SHP77 (cell line): ENCODE results near the gene ANGPTL5.
A peak's percentile ranks its signal among the peaks of the same experiment; 100 is the strongest.
"Not testable (repeated sequence)": the region's sequence is repeated elsewhere in the genome, so short reads cannot be mapped to it uniquely, and the experiment has no call there.

ENCODE experiments used
- DNase-seq, 2 experiments: peaks; one replicate each; lab custom pipeline; 2025; lab: John Stamatoyannopoulos, UW

The ANGPTL5 gene

GRCh38 chr11:101885631-101886030, 30.7 kb downstream of the ANGPTL5 start:
- no peak for DNase-seq

DNA sequence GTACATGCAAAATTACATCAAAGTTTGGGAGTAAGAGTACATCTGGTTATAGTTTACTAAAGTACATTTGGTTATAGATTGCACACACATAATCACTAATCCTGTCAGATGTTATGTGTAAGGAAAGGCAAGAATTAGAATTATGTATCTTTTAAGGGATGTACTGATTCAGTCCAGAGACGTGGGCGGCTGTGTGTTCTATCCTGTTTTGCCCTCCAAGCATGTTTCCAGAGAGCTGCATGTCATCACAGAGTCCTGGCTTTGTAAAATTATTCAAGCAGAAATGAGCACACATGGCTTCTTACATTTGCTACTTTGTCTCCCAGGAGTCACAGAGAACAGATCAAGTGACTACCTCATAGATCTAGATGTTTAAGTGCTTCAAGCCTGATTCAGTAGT, 34.7 kb downstream of the ANGPTL5 start:
- DNase-seq: no peak

- DNase-seq: peak; percentile 12 to 14
These were observed 36.1 kb downstream of the ANGPTL5 start for GRCh38 chr11:101880222-101880621.

DNA sequence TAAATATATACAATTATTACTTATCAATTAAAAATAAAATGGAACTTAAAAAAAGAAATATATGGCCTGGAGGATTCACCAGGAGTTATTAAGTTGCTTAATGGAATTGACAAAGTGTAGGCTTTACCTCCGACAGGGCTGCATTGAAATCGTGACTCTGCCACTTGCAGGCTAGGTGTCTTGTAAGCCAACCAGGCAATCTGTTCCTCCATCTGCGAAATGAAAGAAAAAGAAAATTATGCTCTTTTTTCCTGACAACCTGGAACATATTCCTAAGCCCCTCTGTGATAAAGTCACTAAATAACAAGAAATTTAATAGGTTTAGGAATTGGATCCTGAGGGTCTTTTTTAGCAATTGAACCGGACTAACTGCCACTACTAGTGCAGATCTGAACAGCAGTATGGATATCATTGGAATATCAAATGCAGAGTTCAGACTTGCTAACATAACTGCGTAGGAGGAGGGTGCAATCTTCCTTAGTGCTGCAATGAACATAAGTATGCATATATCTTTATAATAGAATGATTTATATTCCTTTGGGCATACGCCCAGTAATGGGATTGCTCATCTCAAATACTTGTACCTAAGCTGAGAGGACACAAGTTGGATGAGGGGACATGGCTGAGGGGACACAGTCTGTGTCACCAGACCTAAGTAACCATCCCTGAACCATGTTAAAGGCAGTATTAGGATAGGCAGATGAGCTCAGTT, 44.0 kb downstream of the ANGPTL5 start:
- DNase-seq: no peak

DNA sequence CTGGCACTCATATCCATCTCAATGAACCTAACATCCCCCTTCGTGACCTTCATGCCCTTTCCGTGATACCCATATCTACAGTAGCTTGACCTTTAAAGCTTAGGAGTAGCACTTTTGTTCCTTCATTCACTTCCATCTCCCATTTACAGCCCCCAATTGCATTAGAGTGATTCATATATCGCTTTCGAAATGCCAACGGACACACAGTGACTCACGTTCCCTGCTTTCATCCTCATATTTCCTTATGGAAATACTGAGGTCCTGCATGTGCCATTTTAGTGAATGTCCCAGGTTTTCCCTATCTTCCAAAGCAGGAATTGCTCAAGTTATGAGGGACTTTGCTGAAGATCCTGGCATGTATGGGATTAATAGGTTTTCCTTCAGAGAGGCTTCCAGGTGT, 45.8 kb downstream of the ANGPTL5 start:
- no peak for DNase-seq

DNA sequence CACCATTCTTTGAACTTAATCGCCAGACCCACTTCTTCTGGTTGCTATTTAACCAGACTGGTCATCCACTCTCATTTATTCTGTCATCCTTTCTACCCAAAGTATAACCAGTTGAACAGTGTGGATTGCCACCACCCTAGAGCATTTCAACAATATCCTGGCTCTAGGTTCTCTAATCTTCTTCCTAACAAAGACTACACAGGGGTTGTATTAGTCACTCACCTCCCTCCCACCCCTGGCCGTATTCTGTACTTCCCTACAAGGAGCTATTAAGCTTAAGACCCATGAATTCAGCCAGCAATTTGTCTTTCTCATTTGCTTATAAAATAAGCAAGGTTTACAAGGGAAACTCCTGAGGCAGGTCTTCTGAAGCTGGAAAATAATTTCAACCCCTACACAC, 48.4 kb downstream of the ANGPTL5 start:
- no peak for DNase-seq

DNA sequence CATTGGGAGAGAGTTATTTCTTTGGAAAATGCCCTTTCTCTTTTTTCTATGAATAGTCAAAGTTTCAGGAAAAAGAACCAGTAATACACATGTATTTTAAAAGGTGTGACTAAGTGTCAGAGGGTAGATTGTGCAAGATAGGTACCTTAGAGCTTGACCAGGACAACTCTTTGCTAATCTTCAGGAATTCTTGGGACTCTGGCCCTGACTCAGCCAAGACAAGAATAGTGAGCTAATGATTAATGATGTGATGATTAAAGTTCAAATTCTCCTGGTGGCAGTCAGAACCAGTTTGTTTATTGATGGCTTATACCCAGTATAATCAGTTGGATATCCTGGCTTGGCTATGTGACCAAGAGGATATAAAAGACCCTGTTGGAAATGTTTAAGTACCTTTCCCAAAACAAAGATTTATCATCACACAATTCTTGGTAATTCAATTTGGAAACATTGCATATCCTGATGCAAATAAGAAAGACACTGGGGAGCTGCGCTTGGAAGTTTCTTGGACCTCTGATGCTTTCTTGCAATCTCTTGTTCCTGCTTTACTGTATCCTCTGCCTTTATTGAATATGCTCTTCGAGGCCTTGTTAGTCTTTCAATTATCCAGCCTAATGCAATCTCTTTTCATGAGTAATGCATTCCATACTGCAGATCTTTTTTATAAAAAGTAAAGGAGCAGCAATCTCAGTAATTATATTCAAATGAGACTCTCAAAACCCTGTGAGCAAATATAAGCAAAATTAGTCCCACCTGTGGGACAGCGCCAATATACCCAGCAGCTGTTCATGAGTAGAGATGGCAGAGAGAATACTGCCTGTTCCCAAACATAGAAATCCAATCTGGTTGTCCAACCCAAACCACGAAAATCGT, 49.5 kb downstream of the ANGPTL5 start:
- DNase-seq: no peak

GRCh38 chr11:101864098-101864497, 52.2 kb downstream of the ANGPTL5 start:
- DNase-seq: no peak

GRCh38 chr11:101863361-101863760, 53.0 kb downstream of the ANGPTL5 start:
- DNase-seq: no peak

DNA sequence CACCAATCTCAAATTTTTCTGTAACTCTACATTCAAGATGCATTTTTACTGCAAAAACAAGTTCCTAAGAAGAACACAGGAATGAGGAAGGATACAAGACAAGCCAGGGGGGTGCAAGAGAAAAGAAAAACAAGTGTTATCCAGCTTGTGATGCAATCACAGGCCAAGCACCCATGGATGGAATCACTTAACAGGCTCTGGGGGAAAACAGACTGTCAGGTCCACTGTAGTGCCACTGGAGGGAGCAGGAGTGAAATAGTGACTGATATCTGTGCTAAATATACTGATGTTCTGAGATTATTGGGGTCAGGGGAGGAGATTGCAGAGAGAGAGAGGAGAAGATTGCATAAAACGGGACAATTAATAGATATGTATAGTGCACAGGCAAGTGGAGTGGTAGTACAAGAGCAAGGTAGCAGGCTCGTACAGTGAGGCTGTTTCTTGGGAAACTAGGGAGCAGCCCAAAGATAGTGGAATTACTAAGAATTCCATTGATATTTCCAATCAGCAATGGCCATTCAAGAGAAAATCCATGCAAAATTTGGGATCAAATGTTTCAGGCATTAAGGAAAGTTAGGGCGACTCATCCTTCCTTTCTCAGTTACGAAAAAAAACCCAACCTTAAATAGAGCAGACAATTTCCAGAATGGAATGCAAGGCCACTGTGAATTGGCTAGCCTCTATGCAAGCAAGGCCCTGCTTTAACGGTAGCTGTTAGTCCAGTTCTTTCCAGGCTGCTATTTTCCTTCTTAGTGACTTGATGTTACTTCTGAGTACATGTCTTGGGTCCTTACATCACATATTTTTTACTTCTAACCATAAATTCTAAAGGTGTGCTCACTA, 53.7 kb downstream of the ANGPTL5 start:
- peak; percentile 3 to 8 for DNase-seq

- peak; percentile 27 to 40 for DNase-seq
These were observed 55.5 kb downstream of the ANGPTL5 start for GRCh38 chr11:101860696-101861427.

- not testable (repeated sequence) for DNase-seq
These were observed 64.1 kb downstream of the ANGPTL5 start for GRCh38 chr11:101852260-101852659.

DNA sequence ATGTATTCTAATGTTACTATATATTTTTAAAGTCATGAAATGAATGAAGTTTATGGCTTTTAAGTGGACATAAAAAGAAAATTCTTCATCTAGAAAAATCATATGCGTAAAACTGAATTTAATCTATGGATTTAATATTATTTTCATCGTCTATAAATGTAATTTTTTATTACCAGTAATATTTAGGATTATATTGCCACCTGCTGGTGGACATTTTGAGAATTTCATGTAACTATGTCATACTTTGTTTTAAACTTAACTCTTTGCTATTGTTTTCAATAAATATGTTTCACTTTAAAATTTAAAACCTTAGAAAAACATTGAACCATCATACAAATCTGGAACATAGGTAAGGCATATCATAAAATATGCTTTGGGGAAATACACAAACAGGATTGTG, 68.1 kb downstream of the ANGPTL5 start:
- peak in 1 of 2 experiments; percentile 7 for DNase-seq

- no peak for DNase-seq
These were observed 71.7 kb downstream of the ANGPTL5 start for GRCh38 chr11:101844608-101845007.

DNA sequence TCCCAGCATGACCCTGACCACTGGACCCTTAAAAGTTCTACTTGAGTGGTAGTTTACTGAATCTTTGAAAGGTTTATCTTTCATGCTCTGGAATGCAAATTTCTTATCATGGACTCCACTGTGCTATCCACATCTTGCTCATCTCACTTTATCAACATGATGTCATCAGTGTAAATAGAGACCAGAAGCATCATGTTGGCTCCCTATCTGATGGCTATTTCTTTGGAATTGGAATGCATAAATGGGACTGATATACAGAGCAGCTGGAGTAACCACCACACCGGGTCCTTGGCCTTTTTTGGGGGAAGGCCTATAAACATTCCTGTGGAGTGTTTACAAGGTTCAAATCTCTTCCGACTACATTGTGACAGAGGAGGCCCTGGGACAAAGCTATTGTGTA, 75.6 kb downstream of the ANGPTL5 start:
- no peak for DNase-seq
